Fibroblast of the aortic adventitia (primary cell): ENCODE data around the gene MRPL48. TPM values are rescaled to one million over a fixed set of nuclear protein-coding genes. Genes with fewer than 3 reads are reported as not detected.
A peak's percentile ranks its signal among the peaks of the same experiment; 100 is the strongest.

Source experiments
- DNase-seq: peaks from one replicate; pipeline ENCODE4 v3.0.0-alpha.2; 2010; ENCODE audit warnings: low read depth
- H3K4me3 ChIP-seq: 2 replicates; pipeline ENCODE4 v1.5.1; 2011; ENCODE audit warnings: low read depth, mild to moderate bottlenecking, control low read depth, low read length, moderate library complexity
- total RNA-seq: library from RNA; depleted of rRNA; stranded (reverse); fragments of >200 nt; gene quantifications from 2 replicates; pipeline ENCODE4 v1.2.3, GENCODE V29; 2012; ENCODE audit warnings: low replicate concordance
- TF ChIP-seq, protein P1 (sequence below): IDR thresholded peaks from 2 replicates; pipeline ENCODE4 v1.5.1; 2011; ENCODE audit warnings: mild to moderate bottlenecking, low read length, control low read depth, inconsistent platforms; ENCODE audit not compliant: insufficient read depth

MRPL48 gene
- total RNA-seq, 1 donor, result 45.6 TPM

DNA sequence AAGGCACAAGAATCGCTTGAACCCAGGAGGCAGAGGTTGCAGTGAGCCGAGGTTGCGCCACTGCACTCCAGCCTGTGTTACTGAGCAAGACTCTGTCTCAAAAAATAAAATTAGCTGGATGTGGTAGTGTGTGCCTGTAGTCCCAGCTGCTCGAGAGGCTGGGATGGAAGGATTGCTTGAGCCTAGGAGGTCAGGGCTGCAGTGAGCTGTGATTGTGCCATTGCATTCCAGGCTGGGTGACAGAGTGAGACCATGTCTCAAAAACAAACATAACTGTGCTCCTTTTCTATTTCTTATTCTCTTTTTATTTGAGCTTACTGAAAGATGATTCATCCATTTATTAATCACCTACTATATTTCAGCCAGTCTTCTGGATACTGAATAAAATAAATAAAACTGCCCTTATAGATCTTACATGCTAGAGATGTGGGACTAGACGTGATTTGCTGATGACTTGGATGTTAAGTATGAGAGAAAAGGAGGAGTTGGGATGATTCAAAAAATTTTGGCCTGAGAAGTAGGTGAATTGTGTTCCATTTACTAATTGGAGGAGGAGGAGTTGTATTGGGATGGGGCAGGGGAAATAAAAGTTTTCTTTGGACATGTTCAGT is 107.2 kb downstream of the MRPL48 start:
- H3K4me3 ChIP-seq, result no peak overlapping the region
- peak; percentile 33 for DNase-seq
- TF ChIP-seq, protein P1, sequence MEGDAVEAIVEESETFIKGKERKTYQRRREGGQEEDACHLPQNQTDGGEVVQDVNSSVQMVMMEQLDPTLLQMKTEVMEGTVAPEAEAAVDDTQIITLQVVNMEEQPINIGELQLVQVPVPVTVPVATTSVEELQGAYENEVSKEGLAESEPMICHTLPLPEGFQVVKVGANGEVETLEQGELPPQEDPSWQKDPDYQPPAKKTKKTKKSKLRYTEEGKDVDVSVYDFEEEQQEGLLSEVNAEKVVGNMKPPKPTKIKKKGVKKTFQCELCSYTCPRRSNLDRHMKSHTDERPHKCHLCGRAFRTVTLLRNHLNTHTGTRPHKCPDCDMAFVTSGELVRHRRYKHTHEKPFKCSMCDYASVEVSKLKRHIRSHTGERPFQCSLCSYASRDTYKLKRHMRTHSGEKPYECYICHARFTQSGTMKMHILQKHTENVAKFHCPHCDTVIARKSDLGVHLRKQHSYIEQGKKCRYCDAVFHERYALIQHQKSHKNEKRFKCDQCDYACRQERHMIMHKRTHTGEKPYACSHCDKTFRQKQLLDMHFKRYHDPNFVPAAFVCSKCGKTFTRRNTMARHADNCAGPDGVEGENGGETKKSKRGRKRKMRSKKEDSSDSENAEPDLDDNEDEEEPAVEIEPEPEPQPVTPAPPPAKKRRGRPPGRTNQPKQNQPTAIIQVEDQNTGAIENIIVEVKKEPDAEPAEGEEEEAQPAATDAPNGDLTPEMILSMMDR, result no peak

DNA sequence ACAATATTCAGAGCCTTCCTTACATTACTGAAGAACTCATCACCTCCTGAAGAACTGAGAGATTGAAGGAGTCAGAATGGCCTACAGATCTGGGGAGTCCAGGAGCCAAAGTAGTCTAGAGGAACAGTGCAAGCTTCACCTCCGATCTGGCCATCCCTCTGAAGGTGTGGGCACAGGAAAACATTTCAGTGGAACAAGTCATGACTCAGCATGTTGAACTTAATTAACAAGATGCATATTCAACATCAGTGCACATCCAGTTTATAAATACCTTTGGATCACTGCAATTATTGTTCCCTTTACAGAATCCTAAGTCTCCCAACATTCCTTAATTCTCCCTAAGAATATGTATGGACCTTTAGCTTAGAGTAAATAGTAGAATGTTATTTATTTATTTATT is 114.6 kb downstream of the MRPL48 start:
- no peak overlapping the region for H3K4me3 ChIP-seq
- DNase-seq, result no peak
- TF ChIP-seq, protein P1, result no peak

DNA sequence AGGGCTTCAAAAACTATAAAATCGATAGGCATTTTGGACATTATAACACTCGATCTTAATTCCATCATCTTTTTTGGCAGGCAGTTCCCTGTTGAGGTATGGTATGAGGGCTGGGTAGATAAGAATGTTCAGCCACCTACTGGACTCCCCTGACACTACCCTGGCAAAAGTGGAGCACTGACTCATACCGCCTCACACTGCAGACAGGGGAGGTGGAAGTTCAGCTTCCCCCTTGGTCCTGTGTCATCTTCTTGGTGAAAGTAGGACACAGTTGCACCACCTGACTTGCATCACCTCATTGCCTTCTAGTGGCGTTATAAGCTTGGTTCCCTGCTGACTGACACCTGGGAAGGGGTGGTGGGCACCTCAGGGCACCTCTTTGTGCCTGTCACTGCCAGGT is 119.5 kb downstream of the MRPL48 start:
- DNase-seq, result peak; percentile 28
- TF ChIP-seq, protein P1, result peak; percentile 18

DNA sequence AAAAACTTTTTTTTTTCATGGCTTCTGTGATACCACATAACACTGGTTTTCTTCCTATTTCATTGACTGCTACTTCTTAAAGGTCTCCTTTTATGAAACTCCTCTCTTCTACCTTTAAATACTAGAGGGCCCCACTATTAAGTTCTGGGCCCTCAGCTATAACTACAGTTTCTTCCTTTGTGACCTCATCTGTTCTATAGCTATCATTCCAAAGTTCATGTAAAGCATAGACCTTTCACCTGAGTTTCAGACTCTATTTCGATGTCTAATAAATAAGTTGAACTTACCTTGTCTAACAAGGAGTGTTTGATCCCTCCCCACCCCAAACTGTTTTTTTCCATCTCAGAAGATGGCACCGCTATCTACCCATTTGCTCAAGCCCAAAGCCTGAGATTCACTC is 124.4 kb downstream of the MRPL48 start:
- H3K4me3 ChIP-seq, result no peak overlapping the region
- DNase-seq, result no peak
- TF ChIP-seq, protein P1, result no peak

More for the DNA sequence above, 119.5 kb downstream of the MRPL48 start:
- H3K4me3 ChIP-seq, result no peak overlapping the region

DNA sequence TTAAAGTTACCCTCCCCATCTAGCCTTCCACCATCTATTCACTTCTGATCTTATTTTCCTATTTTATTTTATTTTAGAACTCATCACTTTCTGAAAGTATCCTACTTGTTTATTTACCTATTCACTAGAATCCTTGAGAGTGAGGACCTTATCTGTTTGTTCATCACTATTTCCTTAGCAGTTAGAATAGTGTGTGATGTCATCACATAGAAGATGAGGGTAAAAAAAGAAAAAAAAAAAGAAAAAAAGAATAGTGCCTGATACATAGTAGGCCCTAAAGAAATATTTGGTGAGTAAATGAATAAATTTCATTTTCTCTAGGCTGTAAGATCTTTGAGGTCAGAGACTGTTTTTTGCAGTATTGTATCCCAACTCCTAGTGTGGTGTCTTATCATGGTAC is 125.8 kb downstream of the MRPL48 start:
- no peak for DNase-seq
- TF ChIP-seq, protein P1, result no peak
- no peak overlapping the region for H3K4me3 ChIP-seq

DNA sequence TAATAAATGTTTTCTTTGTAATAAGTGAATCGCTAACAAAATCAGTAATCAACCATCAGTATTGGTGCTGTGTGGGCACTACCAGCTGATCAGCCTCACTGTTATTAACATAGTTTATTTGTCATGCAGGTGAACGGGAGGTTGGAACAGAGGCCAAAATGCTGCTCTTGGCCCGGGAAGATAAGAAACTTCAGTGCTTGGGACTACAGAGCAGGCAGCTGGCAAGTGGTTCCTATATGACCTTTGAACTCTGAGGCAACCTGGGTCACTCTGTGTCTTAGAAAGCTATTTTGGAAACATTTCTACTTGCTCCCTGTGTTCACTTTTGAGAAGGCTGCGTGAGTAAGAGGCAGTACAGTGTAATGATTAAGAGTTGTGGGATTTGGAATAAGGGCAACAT is 126.6 kb downstream of the MRPL48 start:
- DNase-seq, result no peak
- TF ChIP-seq, protein P1, result no peak
- no peak overlapping the region for H3K4me3 ChIP-seq

Other genes with a start within 250 kb of the MRPL48 start
- gene FAM168A, start 189.8 kb upstream of the MRPL48 start, total RNA-seq, result 15.5 and 40.0 TPM in 2 replicates
- gene PLEKHB1, start 141.3 kb upstream of the MRPL48 start, total RNA-seq, result 1.1 and 1.9 TPM in 2 replicates
- 68.4 and 158 TPM in 2 replicates for gene RAB6A, start 26.8 kb upstream of the MRPL48 start, total RNA-seq
- 54.2 and 70.8 TPM in 2 replicates for gene COA4, start 89.0 kb downstream of the MRPL48 start, total RNA-seq
- gene PAAF1, start 89.1 kb downstream of the MRPL48 start, total RNA-seq, result 9.2 and 11.1 TPM in 2 replicates
- gene DNAJB13, start 163.2 kb downstream of the MRPL48 start, total RNA-seq, result not detected in 2 replicates
- 1.5 TPM in 1 of 2 replicates, not detected in the other for gene UCP2, start 195.0 kb downstream of the MRPL48 start, total RNA-seq
- gene UCP3, start 221.2 kb downstream of the MRPL48 start, total RNA-seq, result 0.54 TPM in 1 of 2 replicates, not detected in the other